ENCODE results near the gene FCGBP. TPM values are rescaled to one million over a fixed set of nuclear protein-coding genes. Genes with fewer than 3 reads are reported as not detected.

FCGBP gene
- 0.24 TPM for polyA plus RNA-seq (2012; ENCODE audit: insufficient read length, low read depth)

DNA sequence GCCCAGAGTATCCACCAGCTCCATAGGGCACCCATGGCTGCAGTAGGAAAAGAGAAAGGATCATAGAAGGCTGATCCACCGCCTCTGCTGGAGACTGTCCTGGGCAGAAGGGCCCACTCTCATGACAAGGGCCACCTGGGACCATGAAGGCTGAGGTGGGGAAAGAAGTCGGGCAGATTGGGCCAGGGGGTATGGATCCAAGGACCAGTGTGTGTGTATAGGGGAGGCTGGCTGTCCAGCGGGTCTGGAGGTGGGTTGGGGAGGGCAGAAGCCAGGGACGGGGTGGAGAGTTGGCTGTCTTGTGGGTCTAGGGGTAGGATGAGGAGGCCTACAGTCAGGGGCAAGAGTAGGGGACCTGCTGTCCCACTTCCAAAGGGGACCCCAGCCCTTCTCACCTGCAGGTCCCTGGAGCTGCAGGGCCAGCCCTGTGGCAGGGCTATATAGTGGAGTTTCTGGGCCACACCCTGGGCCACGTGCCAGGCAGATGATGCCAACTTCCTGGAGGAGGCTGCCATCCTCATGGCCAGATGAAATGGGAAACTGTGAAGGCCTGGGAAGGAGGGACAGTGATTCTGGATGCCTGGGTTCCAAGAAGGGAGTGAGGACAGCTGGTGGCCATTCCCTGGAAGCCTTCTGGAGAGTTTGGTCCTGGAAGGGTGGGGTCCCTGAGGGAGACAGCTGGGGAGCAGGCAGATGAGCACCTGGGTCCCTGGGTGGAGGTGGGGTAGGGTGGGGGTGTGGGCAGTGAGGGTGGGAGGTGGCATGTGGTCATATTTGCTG, at the start of gene FCGBP:
Gene FCGBP, minus strand, starts transcription at position 51 of the 780 bp plus-strand sequence.
- TF ChIP-seq POLR2AphosphoS5 (IDR thresholded peaks at IDR 0.05; ENCODE audit: low read depth, low read length) (no peak), TAF1 (IDR thresholded peaks at IDR 0.05; ENCODE audit: borderline replicate concordance, insufficient read depth, low read length) (no peak), SIN3A (IDR thresholded peaks at IDR 0.05; ENCODE audit: borderline replicate concordance, insufficient read depth, low read length) (no peak), FOXP2 (optimal IDR thresholded peaks at IDR 0.05; ENCODE audit: borderline replicate concordance, extremely low read depth, extremely low read length, insufficient read depth) (no peak)
- TF ChIP-seq, protein P1, sequence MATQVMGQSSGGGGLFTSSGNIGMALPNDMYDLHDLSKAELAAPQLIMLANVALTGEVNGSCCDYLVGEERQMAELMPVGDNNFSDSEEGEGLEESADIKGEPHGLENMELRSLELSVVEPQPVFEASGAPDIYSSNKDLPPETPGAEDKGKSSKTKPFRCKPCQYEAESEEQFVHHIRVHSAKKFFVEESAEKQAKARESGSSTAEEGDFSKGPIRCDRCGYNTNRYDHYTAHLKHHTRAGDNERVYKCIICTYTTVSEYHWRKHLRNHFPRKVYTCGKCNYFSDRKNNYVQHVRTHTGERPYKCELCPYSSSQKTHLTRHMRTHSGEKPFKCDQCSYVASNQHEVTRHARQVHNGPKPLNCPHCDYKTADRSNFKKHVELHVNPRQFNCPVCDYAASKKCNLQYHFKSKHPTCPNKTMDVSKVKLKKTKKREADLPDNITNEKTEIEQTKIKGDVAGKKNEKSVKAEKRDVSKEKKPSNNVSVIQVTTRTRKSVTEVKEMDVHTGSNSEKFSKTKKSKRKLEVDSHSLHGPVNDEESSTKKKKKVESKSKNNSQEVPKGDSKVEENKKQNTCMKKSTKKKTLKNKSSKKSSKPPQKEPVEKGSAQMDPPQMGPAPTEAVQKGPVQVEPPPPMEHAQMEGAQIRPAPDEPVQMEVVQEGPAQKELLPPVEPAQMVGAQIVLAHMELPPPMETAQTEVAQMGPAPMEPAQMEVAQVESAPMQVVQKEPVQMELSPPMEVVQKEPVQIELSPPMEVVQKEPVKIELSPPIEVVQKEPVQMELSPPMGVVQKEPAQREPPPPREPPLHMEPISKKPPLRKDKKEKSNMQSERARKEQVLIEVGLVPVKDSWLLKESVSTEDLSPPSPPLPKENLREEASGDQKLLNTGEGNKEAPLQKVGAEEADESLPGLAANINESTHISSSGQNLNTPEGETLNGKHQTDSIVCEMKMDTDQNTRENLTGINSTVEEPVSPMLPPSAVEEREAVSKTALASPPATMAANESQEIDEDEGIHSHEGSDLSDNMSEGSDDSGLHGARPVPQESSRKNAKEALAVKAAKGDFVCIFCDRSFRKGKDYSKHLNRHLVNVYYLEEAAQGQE (IDR thresholded peaks at IDR 0.05; ENCODE audit: insufficient read depth in 1 of 2, low read depth in 2 of 2, low read length in 2 of 2) = no peak

DNA sequence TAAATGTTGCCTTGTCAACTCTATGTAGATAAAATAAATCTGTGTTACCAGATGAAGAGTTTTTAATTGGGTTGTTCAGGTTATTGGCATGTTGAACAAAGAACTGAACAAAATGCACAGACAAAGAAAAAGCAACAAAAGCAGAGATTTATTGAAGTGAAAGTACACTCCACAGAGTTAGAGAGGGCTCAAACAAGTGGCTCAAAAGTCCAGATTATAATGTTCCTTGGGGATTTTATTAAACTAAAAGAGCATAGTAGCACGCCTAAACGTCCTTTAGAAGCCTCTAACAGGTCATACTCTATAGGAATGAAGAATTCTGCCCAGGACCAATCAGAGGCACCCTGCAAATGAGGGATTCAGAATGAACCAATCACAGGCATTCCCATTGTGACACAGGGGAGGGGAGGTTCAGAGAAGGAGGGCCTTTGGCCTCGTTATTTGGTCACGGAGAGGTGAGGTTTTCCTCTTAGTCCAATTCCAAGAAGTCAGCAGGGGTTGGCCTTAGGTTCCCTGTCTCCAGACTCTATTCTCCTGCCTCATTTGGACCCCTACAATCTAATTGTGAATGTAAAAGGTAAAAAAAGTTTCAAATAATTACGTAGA, 49.4 kb upstream of the FCGBP start:
- TF ChIP-seq POLR2AphosphoS5 (IDR thresholded peaks at IDR 0.05; ENCODE audit: low read depth, low read length) (no peak), SIN3A (IDR thresholded peaks at IDR 0.05; ENCODE audit: borderline replicate concordance, insufficient read depth, low read length) (no peak), FOXP2 (optimal IDR thresholded peaks at IDR 0.05; ENCODE audit: borderline replicate concordance, extremely low read depth, extremely low read length, insufficient read depth) (no peak), TAF1 (IDR thresholded peaks at IDR 0.05; ENCODE audit: borderline replicate concordance, insufficient read depth, low read length) (no peak)
- TF ChIP-seq, protein P1 (IDR thresholded peaks at IDR 0.05; ENCODE audit: insufficient read depth in 1 of 2, low read depth in 2 of 2, low read length in 2 of 2) = no peak

DNA sequence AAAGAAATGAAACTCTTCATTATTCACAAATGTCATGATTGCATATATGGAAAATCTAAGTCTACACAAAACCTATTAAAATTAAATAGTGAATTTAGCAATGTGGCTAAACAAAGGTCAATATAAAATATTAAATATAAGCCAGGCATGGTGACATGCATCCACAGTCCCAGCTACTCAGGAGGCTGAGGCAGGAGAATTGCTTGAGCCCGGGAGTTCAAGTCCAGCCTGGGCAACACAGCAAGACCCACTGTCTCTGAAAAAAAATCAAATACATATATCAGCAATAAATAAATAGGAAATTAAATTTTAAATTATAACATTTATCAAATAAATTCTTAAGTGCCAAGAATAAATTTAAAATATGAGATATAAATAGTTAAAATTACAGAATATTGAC, 48.4 kb upstream of the FCGBP start:
- no peak for TF ChIP-seq TAF1 (IDR thresholded peaks at IDR 0.05; ENCODE audit: borderline replicate concordance, insufficient read depth, low read length)
- TF ChIP-seq SIN3A (IDR thresholded peaks at IDR 0.05; ENCODE audit: borderline replicate concordance, insufficient read depth, low read length) = no peak
- TF ChIP-seq POLR2AphosphoS5 (IDR thresholded peaks at IDR 0.05; ENCODE audit: low read depth, low read length) = no peak
- TF ChIP-seq FOXP2 (optimal IDR thresholded peaks at IDR 0.05; ENCODE audit: borderline replicate concordance, extremely low read depth, extremely low read length, insufficient read depth) = no peak
- TF ChIP-seq, protein P1 (IDR thresholded peaks at IDR 0.05; ENCODE audit: insufficient read depth in 1 of 2, low read depth in 2 of 2, low read length in 2 of 2) = no peak

DNA sequence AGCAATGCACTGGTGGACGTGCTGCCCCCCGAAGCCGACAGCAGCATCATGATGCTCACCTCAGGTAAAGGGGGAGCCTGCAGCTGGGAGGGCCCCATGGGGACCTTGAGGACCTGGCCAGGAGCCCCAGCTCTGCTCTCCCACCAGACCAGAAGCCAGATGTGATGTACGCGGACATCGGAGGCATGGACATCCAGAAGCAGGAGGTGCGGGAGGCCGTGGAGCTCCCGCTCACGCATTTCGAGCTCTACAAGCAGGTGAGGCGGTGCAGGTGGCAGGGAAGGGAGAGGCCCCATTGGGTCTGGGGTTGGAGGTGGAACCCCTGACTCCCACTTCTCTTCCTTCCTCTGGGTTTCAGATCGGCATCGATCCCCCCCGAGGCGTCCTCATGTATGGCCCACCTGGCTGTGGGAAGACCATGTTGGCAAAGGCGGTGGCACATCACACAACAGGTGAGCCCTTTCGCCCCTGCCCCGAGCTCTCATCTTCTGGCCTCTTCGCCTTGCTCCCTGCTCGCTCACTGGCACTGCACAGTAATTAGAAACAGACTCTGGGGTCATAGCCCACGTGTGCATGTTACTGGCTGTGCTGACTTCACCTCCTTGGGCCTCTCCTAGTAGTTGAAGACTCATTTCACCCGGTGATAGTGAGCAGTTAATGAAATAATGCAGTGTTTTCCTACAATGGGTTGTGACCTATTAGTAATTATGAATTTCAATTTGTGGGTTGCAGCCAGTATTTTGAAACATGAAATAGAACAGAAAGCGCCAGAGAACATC, 40.1 kb upstream of the FCGBP start:
- TF ChIP-seq SIN3A (IDR thresholded peaks at IDR 0.05; ENCODE audit: borderline replicate concordance, insufficient read depth, low read length) (no peak), FOXP2 (optimal IDR thresholded peaks at IDR 0.05; ENCODE audit: borderline replicate concordance, extremely low read depth, extremely low read length, insufficient read depth) (no peak), POLR2AphosphoS5 (IDR thresholded peaks at IDR 0.05; ENCODE audit: low read depth, low read length) (no peak), TAF1 (IDR thresholded peaks at IDR 0.05; ENCODE audit: borderline replicate concordance, insufficient read depth, low read length) (no peak)
- TF ChIP-seq, protein P1 (IDR thresholded peaks at IDR 0.05; ENCODE audit: insufficient read depth in 1 of 2, low read depth in 2 of 2, low read length in 2 of 2) = no peak

Measured in PFSK-1 (cell line).